Thoracic aorta (tissue), 2 donors: ENCODE measurements around the gene COL9A2. TPM values are rescaled to one million over a fixed set of nuclear protein-coding genes. Genes with fewer than 3 reads are reported as not detected.

Experiments used
- ATAC-seq: fragments of 150-250 bp; one replicate; pipeline ENCODE4 v1.8.0; 2017; ENCODE audit warnings: low read depth; ENCODE audit not compliant: insufficient number of reproducible peaks, low FRiP score
- DNase-seq: peaks from one replicate; pipeline ENCODE4 v3.0.0-alpha.2; 2020; ENCODE audit warnings: low spot score
- H3K27ac ChIP-seq, 2 donors: fragments of 200-600 bp; sonication (generic); 1 replicate in 1 of 2; 2 replicates in 1 of 2; pipeline ENCODE4 v1.5.1; 2016; ENCODE audit warnings: mild to moderate bottlenecking in 2 of 2, moderate library complexity in 2 of 2
- H3K27me3 ChIP-seq: fragments of 200-600 bp; sonication (generic); replicated peaks from 2 replicates; pipeline ENCODE4 v1.6.0; 2016; ENCODE audit warnings: mild to moderate bottlenecking; ENCODE audit not compliant: insufficient read depth
- H3K36me3 ChIP-seq: fragments of 200-600 bp; sonication (generic); one replicate; pipeline ENCODE4 v1.5.1; 2016
- H3K4me1 ChIP-seq, 2 donors: fragments of 200-600 bp; sonication (generic); 1 replicate in 1 of 2; 2 replicates in 1 of 2; pipeline versions ENCODE4 v1.5.1 to v1.6.0; 2016; ENCODE audit warnings: low read depth in 2 of 2, mild to moderate bottlenecking in 1 of 2; ENCODE audit not compliant: control insufficient read depth in 1 of 2
- H3K4me3 ChIP-seq: fragments of 200-600 bp; sonication (generic); 2 replicates; pipeline ENCODE4 v1.5.1; 2016; ENCODE audit warnings: mild to moderate bottlenecking
- H3K9me3 ChIP-seq: fragments of 200-600 bp; sonication (generic); 2 replicates; pipeline ENCODE4 v1.5.1; 2016
- CTCF ChIP-seq: fragments of 200-600 bp; sonication (generic); IDR thresholded peaks from one replicate; pipeline ENCODE4 v1.5.1; 2019; ENCODE audit warnings: antibody characterized with exemption
- total RNA-seq, 2 donors: library from RNA; depleted of rRNA; stranded (reverse); fragments of >200 nt; gene quantifications; one replicate each; pipeline versions ENCODE4 v1.1.0 to v1.2.3, GENCODE V29; 2016

Gene COL9A2
- total RNA-seq, 2 donors from 2014 or later = 16.7 to 36.4 TPM

DNA sequence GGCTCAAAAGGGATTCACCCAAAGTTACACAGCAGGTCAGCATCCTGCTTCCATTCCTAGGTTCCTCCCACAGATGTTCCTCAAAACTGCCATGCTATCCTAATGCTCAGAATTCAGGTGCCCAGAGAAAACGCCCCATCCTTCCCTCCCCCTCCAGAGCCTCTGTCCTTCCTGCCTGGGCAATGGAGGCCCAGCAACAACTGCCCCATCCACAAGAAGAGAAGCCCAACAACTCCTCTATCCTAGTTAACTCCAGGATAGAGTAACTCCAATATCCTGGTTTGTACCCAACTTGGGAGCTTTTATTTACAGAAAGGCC, 16.9 kb downstream of the COL9A2 start:
- ATAC-seq = no peak

DNA sequence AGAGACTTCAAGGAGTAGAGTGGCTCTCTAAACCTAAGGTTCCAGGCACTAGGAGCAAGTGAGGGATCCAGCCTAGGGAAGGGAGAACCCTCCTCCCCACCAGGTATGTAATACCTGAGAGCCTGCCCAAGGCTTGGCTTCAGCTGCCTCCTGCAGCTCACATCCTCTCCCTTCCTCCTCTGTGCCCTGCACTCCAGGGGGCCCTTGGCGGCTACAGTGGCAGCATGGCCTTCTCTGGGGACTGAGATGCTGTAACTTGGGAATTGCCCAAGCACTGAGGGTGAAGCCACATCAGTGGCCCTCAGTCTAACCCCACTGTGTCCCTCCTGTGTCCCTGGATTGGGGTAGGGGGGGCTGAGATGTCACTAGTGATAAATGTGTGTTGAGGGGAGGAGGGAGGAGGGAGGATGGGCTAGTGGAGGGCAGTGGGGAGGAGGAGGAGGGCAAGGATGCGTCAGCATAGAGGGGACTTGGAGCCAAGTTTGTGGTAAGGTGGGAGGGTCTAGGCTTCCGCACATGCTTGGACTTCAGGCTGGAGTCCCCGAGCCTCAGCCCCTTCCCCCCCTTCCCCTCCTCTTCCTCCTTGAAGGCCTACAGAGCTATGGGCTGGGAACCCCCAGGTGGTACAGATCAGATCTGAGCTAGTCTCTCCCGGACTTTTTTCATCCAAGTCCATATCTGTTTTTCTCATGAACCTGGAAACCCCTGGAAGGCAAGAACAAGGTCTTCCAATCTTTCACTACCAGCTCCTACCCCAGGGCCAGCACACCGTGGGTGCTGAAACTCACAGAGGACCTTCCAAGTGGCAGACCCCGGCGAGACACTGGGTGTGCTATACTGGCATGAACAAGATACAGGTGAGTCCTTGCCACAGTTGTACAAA, 17.5 kb downstream of the COL9A2 start:
- no peak overlapping the region for H3K4me3 ChIP-seq
- DNase-seq = no peak
- H3K4me1 ChIP-seq = no peaks in the 10 kb centered on the region
- ATAC-seq = no peak
- no peak overlapping the region for H3K27ac ChIP-seq
- H3K27me3 ChIP-seq = no peaks in the 10 kb centered on the region
- no peak for TF ChIP-seq CTCF
- no peaks in the 10 kb centered on the region for H3K36me3 ChIP-seq
- H3K9me3 ChIP-seq = no peaks in the 10 kb centered on the region

More for the DNA sequence above, 16.9 kb downstream of the COL9A2 start:
- no peak for TF ChIP-seq CTCF
- no peaks in the 10 kb centered on the region for H3K4me1 ChIP-seq
- no peak overlapping the region for H3K4me3 ChIP-seq
- H3K27me3 ChIP-seq = no peaks in the 10 kb centered on the region
- no peak overlapping the region for H3K27ac ChIP-seq
- H3K36me3 ChIP-seq = no peaks in the 10 kb centered on the region
- H3K9me3 ChIP-seq = no peaks in the 10 kb centered on the region
- DNase-seq = no peak

- no peak for DNase-seq
- H3K27ac ChIP-seq = no peak overlapping the region
- peaks cover 61% of the 10 kb centered on the region for H3K36me3 ChIP-seq
- H3K9me3 ChIP-seq = no peaks in the 10 kb centered on the region
- no peaks in the 10 kb centered on the region for H3K27me3 ChIP-seq
- ATAC-seq = no peak
- H3K4me3 ChIP-seq = no peak overlapping the region
- H3K4me1 ChIP-seq = no peaks in the 10 kb centered on the region
- TF ChIP-seq CTCF = no peak
Measured at GRCh38 chr1:40291293-40291692, 25.8 kb downstream of the COL9A2 start.

DNA sequence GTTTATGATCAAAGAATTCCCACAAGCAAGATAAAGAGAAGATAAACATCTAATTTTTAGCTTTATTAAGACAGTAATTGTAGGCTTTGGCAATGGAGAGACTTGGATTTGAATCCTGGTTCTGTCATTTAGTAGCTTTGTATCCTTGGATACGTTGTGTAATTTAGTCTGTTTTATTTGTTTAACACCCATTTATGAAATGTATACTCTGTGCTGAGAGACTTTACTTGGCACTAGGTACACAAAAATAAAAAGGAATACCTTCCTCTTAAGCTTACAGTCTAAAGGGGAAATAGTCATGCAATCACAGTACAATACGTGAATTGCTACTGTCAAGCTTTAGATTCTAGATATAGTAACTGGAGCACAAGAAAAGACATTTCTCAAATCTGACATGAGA, 35.2 kb downstream of the COL9A2 start:
- Histone ChIP-seq H3K4me1 (peaks cover 0 to 4% of the 10 kb centered on the region in 2 donors), H3K27ac (no peak overlapping the region), H3K27me3 (no peaks in the 10 kb centered on the region), H3K36me3 (peaks cover 21% of the 10 kb centered on the region), H3K9me3 (no peaks in the 10 kb centered on the region), H3K4me3 (no peak overlapping the region)
- no peak for TF ChIP-seq CTCF
- ATAC-seq (no peak), DNase-seq (no peak)

GRCh38 chr1:40276122-40276521, 41.0 kb downstream of the COL9A2 start:
- Histone ChIP-seq H3K27me3 (no peaks in the 10 kb centered on the region), H3K27ac (no peak overlapping the region), H3K9me3 (no peaks in the 10 kb centered on the region), H3K36me3 (peaks cover 11% of the 10 kb centered on the region), H3K4me1 (peaks cover under 1 to 2% of the 10 kb centered on the region in 2 donors), H3K4me3 (no peak overlapping the region)
- DNase-seq (no peak), ATAC-seq (no peak)
- TF ChIP-seq CTCF = no peak
